GM23338 (cell line): Measurements from ENCODE around the gene SPTB. TPM values are rescaled to one million over a fixed set of nuclear protein-coding genes. Genes with fewer than 3 reads are reported as not detected.
A peak's percentile ranks its signal among the peaks of the same experiment; 100 is the strongest.

ENCODE experiments used
- ATAC-seq: fragments of 200-7000 bp; cut with Tn5 transposase; 3 replicates; pipeline ENCODE4 v1.9.1; 2020
- DNase-seq: peaks from one replicate; pipeline ENCODE4 v3.0.0-alpha.2; 2015; ENCODE audit warnings: low spot score
- H2AFZ ChIP-seq: fragments of 200-600 bp; sonication (generic); 2 replicates; pipeline ENCODE4 v1.8.0; 2016; ENCODE audit warnings: antibody characterized with exemption, mild to moderate bottlenecking, moderate library complexity
- H3F3A ChIP-seq: fragments of 200-600 bp; sonication (generic); replicated peaks from 2 replicates; pipeline ENCODE4 v1.8.0; 2017; ENCODE audit warnings: antibody characterized with exemption, mixed run types, low read depth
- H3K27ac ChIP-seq: fragments of 200-600 bp; sonication (generic); 2 replicates; pipeline ENCODE4 v1.6.1; 2016; ENCODE audit warnings: low read depth
- H3K27me3 ChIP-seq: fragments of 200-600 bp; sonication (generic); 2 replicates; pipeline ENCODE4 v1.8.0; 2016; ENCODE audit warnings: mild to moderate bottlenecking, mixed run types, moderate library complexity; ENCODE audit not compliant: insufficient read depth
- H3K36me3 ChIP-seq: fragments of 200-600 bp; sonication (generic); 2 replicates; pipeline ENCODE4 v1.8.0; 2016; ENCODE audit warnings: mild to moderate bottlenecking; ENCODE audit not compliant: insufficient read depth
- H3K4me1 ChIP-seq: fragments of 200-600 bp; sonication (generic); 2 replicates; pipeline ENCODE4 v1.8.0; 2016; ENCODE audit warnings: mild to moderate bottlenecking, moderate library complexity; ENCODE audit not compliant: insufficient read depth
- H3K4me2 ChIP-seq: fragments of 200-600 bp; sonication (generic); 2 replicates; pipeline ENCODE4 v1.7.1; 2017; ENCODE audit warnings: mixed run types
- H3K4me3 ChIP-seq: fragments of 200-600 bp; sonication (generic); 2 replicates; pipeline ENCODE4 v1.6.1; 2016; ENCODE audit warnings: mixed run types
- H3K79me2 ChIP-seq: fragments of 200-600 bp; sonication (generic); replicated peaks from 2 replicates; pipeline ENCODE4 v1.8.0; 2017; ENCODE audit warnings: mild to moderate bottlenecking; ENCODE audit not compliant: insufficient read depth
- H3K9me2 ChIP-seq: fragments of 200-600 bp; sonication (generic); 2 replicates; pipeline ENCODE4 v1.8.0; 2017; ENCODE audit not compliant: insufficient read depth
- H4K20me1 ChIP-seq: fragments of 200-600 bp; sonication (generic); replicated peaks from 2 replicates; pipeline ENCODE4 v1.8.0; 2017; ENCODE audit warnings: mild to moderate bottlenecking; ENCODE audit not compliant: insufficient read depth
- H3K27ac Mint-ChIP-seq: 2 replicates; pipeline ENCODE4 v1.8.0; 2020; ENCODE audit warnings: inconsistent platforms, mild to moderate bottlenecking, moderate library complexity, mixed read lengths
- H3K27me3 Mint-ChIP-seq: 3 replicates; pipeline ENCODE4 v1.8.0; 2022; ENCODE audit warnings: low read depth, mild to moderate bottlenecking, moderate library complexity, mixed read lengths, inconsistent platforms; ENCODE audit not compliant: insufficient read depth, poor library complexity
- H3K36me3 Mint-ChIP-seq: 3 replicates; pipeline ENCODE4 v1.8.0; 2021; ENCODE audit warnings: low read depth, mild to moderate bottlenecking, inconsistent platforms, moderate library complexity, mixed read lengths
- H3K4me1 Mint-ChIP-seq: 3 replicates; pipeline ENCODE4 v1.8.0; 2020; ENCODE audit warnings: mild to moderate bottlenecking, inconsistent platforms, mixed read lengths
- H3K4me3 Mint-ChIP-seq: 3 replicates; pipeline ENCODE4 v1.8.0; 2021; ENCODE audit warnings: moderate library complexity, mild to moderate bottlenecking, inconsistent platforms, mixed read lengths
- H3K9me3 Mint-ChIP-seq: 3 replicates; pipeline ENCODE4 v1.8.0; 2020; ENCODE audit warnings: moderate library complexity, mild to moderate bottlenecking, inconsistent platforms, mixed read lengths
- CREB1 ChIP-seq: fragments of 250-450 bp; sonication (Bioruptor Pico); IDR thresholded peaks from 2 replicates; pipeline ENCODE4 v1.5.0; 2020; ENCODE audit warnings: low read depth, mild to moderate bottlenecking, moderate library complexity
- CTCF ChIP-seq, 2 experiments: fragments of 200-600 bp in 1 of 2; sonication (generic) in 1 of 2; conservative IDR thresholded peaks; 2 replicates each; pipeline versions ENCODE4 v1.5.1 to v1.6.1; 2016 to 2017; ENCODE audit warnings: antibody characterized with exemption in 2 of 2, low read depth in 2 of 2, mild to moderate bottlenecking in 2 of 2, moderate library complexity in 1 of 2
- EZH2 ChIP-seq: fragments of 200-600 bp; sonication (generic); IDR thresholded peaks from one replicate; pipeline ENCODE4 v1.8.0; 2017; ENCODE audit warnings: antibody characterized with exemption, mild to moderate bottlenecking, low read depth; ENCODE audit not compliant: unreplicated experiment
- EZH2phosphoT487 ChIP-seq: fragments of 200-600 bp; sonication (generic); IDR thresholded peaks from one replicate; pipeline ENCODE4 v1.8.1; 2018; ENCODE audit warnings: antibody characterized with exemption; ENCODE audit not compliant: unreplicated experiment
- JUNB ChIP-seq: IDR thresholded peaks from one replicate; pipeline ENCODE4 v1.6.1; 2016; ENCODE audit warnings: antibody characterized with exemption; ENCODE audit not compliant: unreplicated experiment
- NANOG ChIP-seq: IDR thresholded peaks from 2 replicates; pipeline ENCODE4 v1.6.1; 2016; ENCODE audit warnings: antibody characterized with exemption, borderline replicate concordance
- POLR2AphosphoS5 ChIP-seq: IDR thresholded peaks from 2 replicates; pipeline ENCODE4 v1.6.1; 2016; ENCODE audit warnings: antibody characterized with exemption, low read depth
- STAT1 ChIP-seq: IDR thresholded peaks from one replicate; pipeline ENCODE4 v1.6.1; 2016; ENCODE audit warnings: antibody characterized with exemption; ENCODE audit not compliant: unreplicated experiment
- ZNF114 ChIP-seq: fragments of 250-450 bp; sonication (Bioruptor Pico); IDR thresholded peaks from 2 replicates; pipeline ENCODE4 v1.5.0; 2020; ENCODE audit warnings: mild to moderate bottlenecking, moderate library complexity
- ZNF331 ChIP-seq: fragments of 250-450 bp; sonication (Bioruptor Pico); IDR thresholded peaks from 2 replicates; pipeline ENCODE4 v1.5.0; 2020; ENCODE audit warnings: low read depth, mild to moderate bottlenecking, moderate library complexity
- polyA plus RNA-seq: library from polyadenylated mRNA; unstranded; fragments of >200 nt; fragmentation: Nextera tagmentation; extraction: Ambion mirVana; gene quantifications from 2 replicates; pipeline ENCODE4 v1.2.1, GENCODE V29; 2016
- total RNA-seq: library from RNA; depleted of rRNA; stranded (reverse); fragments of >200 nt; shearing (Covaris generic); gene quantifications from 2 replicates; pipeline ENCODE4 v1.2.3, GENCODE V29; 2014
- TF ChIP-seq, protein P1 (sequence below): IDR thresholded peaks from 2 replicates; pipeline ENCODE4 v1.6.1; 2016; ENCODE audit warnings: antibody characterized with exemption
- TF ChIP-seq, protein P2 (sequence below): IDR thresholded peaks from one replicate; pipeline ENCODE4 v1.6.1; 2018; ENCODE audit warnings: antibody characterized with exemption; ENCODE audit not compliant: unreplicated experiment

SPTB gene
- total and polyA plus RNA-seq, 2 experiments from 2014 or later: 1.1 to 1.9 TPM

- Histone ChIP-seq H3K9me2 (no peaks in the 10 kb centered on the region), H3K4me2 (no peak overlapping the region), H3F3A (no peaks in the 10 kb centered on the region), H3K27me3 (no peaks in the 10 kb centered on the region), H4K20me1 (no peaks in the 10 kb centered on the region), H3K4me1 (peaks cover 7% of the 10 kb centered on the region), H2AFZ (no peak overlapping the region), H3K4me3 (no peak overlapping the region), H3K27ac (no peak overlapping the region), H3K79me2 (no peaks in the 10 kb centered on the region), H3K36me3 (no peaks in the 10 kb centered on the region)
- H3K36me3 Mint-ChIP-seq: no peaks in the 10 kb centered on the region
- no peak overlapping the region for H3K27ac Mint-ChIP-seq
- DNase-seq: no peak
- TF ChIP-seq EZH2 (no peak), ZNF331 (CRISPR knock-in tag) (no peak), CREB1 (CRISPR knock-in tag) (no peak), JUNB (no peak)
- TF ChIP-seq, protein P1, sequence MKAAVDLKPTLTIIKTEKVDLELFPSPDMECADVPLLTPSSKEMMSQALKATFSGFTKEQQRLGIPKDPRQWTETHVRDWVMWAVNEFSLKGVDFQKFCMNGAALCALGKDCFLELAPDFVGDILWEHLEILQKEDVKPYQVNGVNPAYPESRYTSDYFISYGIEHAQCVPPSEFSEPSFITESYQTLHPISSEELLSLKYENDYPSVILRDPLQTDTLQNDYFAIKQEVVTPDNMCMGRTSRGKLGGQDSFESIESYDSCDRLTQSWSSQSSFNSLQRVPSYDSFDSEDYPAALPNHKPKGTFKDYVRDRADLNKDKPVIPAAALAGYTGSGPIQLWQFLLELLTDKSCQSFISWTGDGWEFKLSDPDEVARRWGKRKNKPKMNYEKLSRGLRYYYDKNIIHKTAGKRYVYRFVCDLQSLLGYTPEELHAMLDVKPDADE: no peak
- H3K27me3 Mint-ChIP-seq: no peaks in the 10 kb centered on the region
- H3K9me3 Mint-ChIP-seq: no peaks in the 10 kb centered on the region
- no peak overlapping the region for H3K4me3 Mint-ChIP-seq
- no peak for ATAC-seq
- H3K4me1 Mint-ChIP-seq: peaks cover 23% of the 10 kb centered on the region
Measured at GRCh38 chr14:64864258-64864657, 15.4 kb downstream of the SPTB start.

- H3K27me3 Mint-ChIP-seq: no peaks in the 10 kb centered on the region
- DNase-seq (peak; percentile 37), ATAC-seq (peak; percentile 70)
- H4K20me1 ChIP-seq: no peaks in the 10 kb centered on the region
- H3F3A ChIP-seq: no peaks in the 10 kb centered on the region
- peaks cover 19% of the 10 kb centered on the region for H3K4me1 ChIP-seq
- no peak overlapping the region for H3K27ac Mint-ChIP-seq
- H3K4me2 ChIP-seq: no peak overlapping the region
- H3K36me3 Mint-ChIP-seq: no peaks in the 10 kb centered on the region
- H3K79me2 ChIP-seq: no peaks in the 10 kb centered on the region
- no peak overlapping the region for H2AFZ ChIP-seq
- H3K27ac ChIP-seq: no peak overlapping the region
- peaks cover 33% of the 10 kb centered on the region for H3K4me1 Mint-ChIP-seq
- no peaks in the 10 kb centered on the region for H3K9me2 ChIP-seq
- H3K4me3 ChIP-seq: no peak overlapping the region
- no peaks in the 10 kb centered on the region for H3K9me3 Mint-ChIP-seq
- no peaks in the 10 kb centered on the region for H3K36me3 ChIP-seq
- no peaks in the 10 kb centered on the region for H3K27me3 ChIP-seq
- no peak overlapping the region for H3K4me3 Mint-ChIP-seq
- TF ChIP-seq CREB1 (CRISPR knock-in tag) (no peak), STAT1 (no peak), POLR2AphosphoS5 (no peak), CTCF (conservative IDR thresholded peaks at IDR 0.05; ENCODE audit: low read depth in 2 of 2) (no peak), EZH2phosphoT487 (no peak), ZNF331 (CRISPR knock-in tag) (no peak), NANOG (no peak), EZH2 (no peak), JUNB (no peak), ZNF114 (CRISPR knock-in tag) (no peak)
- TF ChIP-seq, protein P2, sequence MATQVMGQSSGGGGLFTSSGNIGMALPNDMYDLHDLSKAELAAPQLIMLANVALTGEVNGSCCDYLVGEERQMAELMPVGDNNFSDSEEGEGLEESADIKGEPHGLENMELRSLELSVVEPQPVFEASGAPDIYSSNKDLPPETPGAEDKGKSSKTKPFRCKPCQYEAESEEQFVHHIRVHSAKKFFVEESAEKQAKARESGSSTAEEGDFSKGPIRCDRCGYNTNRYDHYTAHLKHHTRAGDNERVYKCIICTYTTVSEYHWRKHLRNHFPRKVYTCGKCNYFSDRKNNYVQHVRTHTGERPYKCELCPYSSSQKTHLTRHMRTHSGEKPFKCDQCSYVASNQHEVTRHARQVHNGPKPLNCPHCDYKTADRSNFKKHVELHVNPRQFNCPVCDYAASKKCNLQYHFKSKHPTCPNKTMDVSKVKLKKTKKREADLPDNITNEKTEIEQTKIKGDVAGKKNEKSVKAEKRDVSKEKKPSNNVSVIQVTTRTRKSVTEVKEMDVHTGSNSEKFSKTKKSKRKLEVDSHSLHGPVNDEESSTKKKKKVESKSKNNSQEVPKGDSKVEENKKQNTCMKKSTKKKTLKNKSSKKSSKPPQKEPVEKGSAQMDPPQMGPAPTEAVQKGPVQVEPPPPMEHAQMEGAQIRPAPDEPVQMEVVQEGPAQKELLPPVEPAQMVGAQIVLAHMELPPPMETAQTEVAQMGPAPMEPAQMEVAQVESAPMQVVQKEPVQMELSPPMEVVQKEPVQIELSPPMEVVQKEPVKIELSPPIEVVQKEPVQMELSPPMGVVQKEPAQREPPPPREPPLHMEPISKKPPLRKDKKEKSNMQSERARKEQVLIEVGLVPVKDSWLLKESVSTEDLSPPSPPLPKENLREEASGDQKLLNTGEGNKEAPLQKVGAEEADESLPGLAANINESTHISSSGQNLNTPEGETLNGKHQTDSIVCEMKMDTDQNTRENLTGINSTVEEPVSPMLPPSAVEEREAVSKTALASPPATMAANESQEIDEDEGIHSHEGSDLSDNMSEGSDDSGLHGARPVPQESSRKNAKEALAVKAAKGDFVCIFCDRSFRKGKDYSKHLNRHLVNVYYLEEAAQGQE: no peak
- TF ChIP-seq, protein P1: no peak
Measured at GRCh38 chr14:64861916-64862315, 17.8 kb downstream of the SPTB start.
